NOMO-1 treated with DMSO at 0.1 percent for 48 hours (cell line): ENCODE results near the gene PANK2.
"Not testable (repeated sequence)": the region's sequence is repeated elsewhere in the genome, so short reads cannot be mapped to it uniquely, and the experiment has no call there.

Source experiments
- DNase-seq: peaks from one replicate; lab custom pipeline; 2025; ENCODE audit not compliant: unreplicated experiment; lab: John Stamatoyannopoulos, UW

The PANK2 gene

GRCh38 chr20:3888622-3889488, at the start of gene PANK2:
Gene PANK2, plus strand, starts transcription at chr20:3889387.
- peak; percentile 97 for DNase-seq

- DNase-seq, result not testable (repeated sequence)
These were observed 49.0 kb upstream of the PANK2 start for GRCh38 chr20:3840201-3840600.

- no peak for DNase-seq
These were observed 46.7 kb upstream of the PANK2 start for GRCh38 chr20:3842348-3842930.

- peak; percentile 9 for DNase-seq
These were observed 45.7 kb upstream of the PANK2 start for GRCh38 chr20:3843490-3843889.

GRCh38 chr20:3843990-3844619, 45.1 kb upstream of the PANK2 start:
- not testable (repeated sequence) for DNase-seq

- no peak for DNase-seq
These were observed 42.8 kb upstream of the PANK2 start for GRCh38 chr20:3846378-3846739.

- peak; percentile 71 for DNase-seq
These were observed 42.3 kb upstream of the PANK2 start, which contains the start of gene MAVS for GRCh38 chr20:3846740-3847428. Gene MAVS, plus strand, starts transcription at chr20:3846834. Its CDS starts 7,791 bp downstream, at chr20:3854625.

GRCh38 chr20:3847429-3847940, 41.7 kb upstream of the PANK2 start:
- DNase-seq, result peak; percentile 24

GRCh38 chr20:3848565-3848964, 40.6 kb upstream of the PANK2 start:
- DNase-seq, result no peak

- no peak for DNase-seq
These were observed 34.7 kb upstream of the PANK2 start for GRCh38 chr20:3854462-3854871.

- DNase-seq, result no peak
These were observed 31.8 kb upstream of the PANK2 start for GRCh38 chr20:3857405-3857804.

- DNase-seq, result no peak
These were observed 30.5 kb upstream of the PANK2 start for GRCh38 chr20:3858689-3859088.

- no peak for DNase-seq
These were observed 28.0 kb upstream of the PANK2 start for GRCh38 chr20:3861191-3861590.

GRCh38 chr20:3862333-3862732, 26.9 kb upstream of the PANK2 start:
- no peak for DNase-seq

- no peak for DNase-seq
These were observed 25.9 kb upstream of the PANK2 start for GRCh38 chr20:3863317-3863716.

- DNase-seq, result no peak
These were observed 24.7 kb upstream of the PANK2 start for GRCh38 chr20:3864518-3864917.

- no peak for DNase-seq
These were observed 23.9 kb upstream of the PANK2 start for GRCh38 chr20:3865152-3865886.

GRCh38 chr20:3865887-3866407, 23.2 kb upstream of the PANK2 start:
- DNase-seq, result no peak

GRCh38 chr20:3866464-3866863, 22.7 kb upstream of the PANK2 start:
- no peak for DNase-seq

- no peak for DNase-seq
These were observed 21.4 kb upstream of the PANK2 start for GRCh38 chr20:3867802-3868201.
